ENCODE measurements around the gene SH3RF1. TPM values are rescaled to one million over a fixed set of nuclear protein-coding genes. Genes with fewer than 3 reads are reported as not detected.
A peak's percentile ranks its signal among the peaks of the same experiment; 100 is the strongest.

Gene SH3RF1
- total and polyA plus RNA-seq, 2 of the 8 experiments (the other 6 are each of a cell fraction or from before 2014, with no cell fraction given), result 6.9 to 15.1 TPM

DNA sequence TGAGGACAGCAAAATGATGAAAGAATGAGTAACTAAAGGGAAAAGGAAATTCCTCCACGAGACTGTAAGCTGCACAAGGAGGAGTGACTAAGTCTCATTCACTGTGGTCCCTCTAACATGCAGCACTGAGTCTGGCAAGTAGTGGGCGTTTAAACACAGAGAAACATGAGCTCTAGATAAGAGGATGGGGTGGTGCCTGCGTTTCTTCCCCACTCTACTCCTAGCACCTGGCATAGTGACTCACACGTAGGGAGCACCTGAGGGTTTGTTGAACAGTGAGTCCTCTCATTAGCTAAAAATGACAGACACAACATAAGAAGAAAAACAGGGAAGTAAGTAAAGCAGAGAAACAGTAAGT lies 154.9 kb downstream of the SH3RF1 start:
- Histone ChIP-seq H2AK5ac (ENCODE audit: low read depth, low read length) (no peak overlapping the region), H3K9ac (replicated peaks in 1 of 4; ENCODE audit: extremely low read depth in 1 of 4, low read depth in 3 of 4, low read length in 3 of 4) (no peak overlapping the region), H3K36me3 (ENCODE audit: control insufficient read depth in 2 of 4, insufficient read depth in 4 of 4, low read length in 3 of 4) (peaks cover 0 to 26% (median 3%) of the 10 kb centered on the region in 4 experiments; a peak in 5 of 8 replicates), H3K4ac (replicated peaks; ENCODE audit: insufficient read length, low read depth, low read length) (no peak overlapping the region), H3K27me3 (replicated peaks in 1 of 4; ENCODE audit: control insufficient read depth in 3 of 4, extremely low read depth in 1 of 4, insufficient read depth in 3 of 4, low read length in 3 of 4) (no peaks in the 10 kb centered on the region), H2BK12ac (ENCODE audit: low read depth, low read length) (no peak overlapping the region), H3K14ac (ENCODE audit: insufficient read length) (no peak overlapping the region), H4K5ac (ENCODE audit: insufficient read length, low read depth, low read length) (no peak overlapping the region), H3K79me1 (ENCODE audit: low read depth, low read length) (no peaks in the 10 kb centered on the region), H3K4me3 (ENCODE audit: extremely low read depth in 1 of 4, insufficient read depth in 2 of 4, low read depth in 3 of 4, low read length in 4 of 4) (no peak overlapping the region), H3K18ac (ENCODE audit: extremely low read depth, low read length) (no peak overlapping the region), H3K23me2 (ENCODE audit: low read depth, low read length) (no peaks in the 10 kb centered on the region), H3K27ac (ENCODE audit: low read depth, low read length) (no peak overlapping the region), H4K20me1 (replicated peaks in 1 of 2; ENCODE audit: control insufficient read depth in 1 of 2, insufficient read depth in 2 of 2, low read length in 2 of 2) (no peaks in the 10 kb centered on the region), H2BK15ac (ENCODE audit: low read length) (no peak overlapping the region), H3K4me2 (ENCODE audit: insufficient read depth in 1 of 2, low read depth in 2 of 2, low read length in 2 of 2) (no peak overlapping the region), H3K56ac (replicated peaks; ENCODE audit: insufficient read length, low read depth, low read length) (no peak overlapping the region), H4K91ac (replicated peaks; ENCODE audit: insufficient read length, low read length) (no peak overlapping the region), H3K4me1 (replicated peaks in 1 of 4; ENCODE audit: control insufficient read depth in 3 of 4, insufficient read depth in 4 of 4, low read length in 3 of 4) (peaks cover 0 to 6% (median 3%) of the 10 kb centered on the region in 4 experiments; a peak in 4 of 7 replicates), H3K9me3 (ENCODE audit: insufficient read depth in 2 of 2, low read depth in 1 of 2, low read length in 1 of 2) (no peaks in the 10 kb centered on the region), H4K8ac (ENCODE audit: extremely low read depth, insufficient read depth, low read length) (no peak overlapping the region), H2BK120ac (replicated peaks; ENCODE audit: low read depth, low read length) (no peak overlapping the region), H3K79me2 (ENCODE audit: control insufficient read depth in 1 of 2, insufficient read depth in 2 of 2, low read length in 2 of 2) (no peaks in the 10 kb centered on the region), H2BK20ac (ENCODE audit: low read length) (no peak overlapping the region), H2AFZ (ENCODE audit: low read length) (no peak overlapping the region), H3K23ac (ENCODE audit: insufficient read length) (no peak overlapping the region), H2BK5ac (ENCODE audit: low read depth, low read length) (no peak overlapping the region)
- FAIRE-seq (no peak), DNase-seq (ENCODE audit: low read depth in 1 of 2, low spot score in 2 of 2) (no peak)
- ChIA-PET POLR2A (ENCODE audit: partially characterized antibody) (no interaction called here), CTCF (ENCODE audit: partially characterized antibody) (interaction anchor here (0.7 to 2.1 kb wide), 8 partner anchors 8 to 370 kb away, joined by 3 to 7 read pairs (median 4); no protein-coding TSS in a partner anchor)
- 74% methylated on average over 4 of the region's 4 CpGs; no CpG with 5 or more reads in 1 of the 2 experiments for WGBS, 2 experiments (ENCODE audit: extremely low coverage in 1 of 2, insufficient coverage in 1 of 2, insufficient read length in 1 of 2, insufficient replicate concordance in 2 of 2, low coverage in 1 of 2, low lambda C conversion rate in 2 of 2, missing lambda C conversion rate in 1 of 2)
- TF ChIP-seq BCL11A (IDR thresholded peaks at IDR 0.05; ENCODE audit: low read depth in 2 of 2, low read length in 2 of 2) (no peak), CTBP2 (IDR thresholded peaks at IDR 0.05; ENCODE audit: borderline replicate concordance, insufficient read depth, insufficient read length, low read length) (no peak), SIN3A (conservative IDR thresholded peaks at IDR 0.05 in 1 of 2, IDR thresholded peaks at IDR 0.05 in 1 of 2; ENCODE audit: low read depth in 1 of 2, low read length in 2 of 2) (no peak), HDAC6 (IDR thresholded peaks at IDR 0.05; ENCODE audit: low read depth, low read length) (no peak), RAD21 (IDR thresholded peaks at IDR 0.05 in 1 of 2, conservative IDR thresholded peaks at IDR 0.05 in 1 of 2; ENCODE audit: low read depth in 2 of 2, low read length in 2 of 2) (peak; percentile 28 to 29; a peak in 3 of 4 replicates), TBP (IDR thresholded peaks at IDR 0.05; ENCODE audit: low read depth, low read length) (no peak), POLR2A (IDR thresholded peaks at IDR 0.05; ENCODE audit: control extremely low read depth in 1 of 2, low read depth in 2 of 2, low read length in 2 of 2) (no peak)
- TF ChIP-seq, protein P1, sequence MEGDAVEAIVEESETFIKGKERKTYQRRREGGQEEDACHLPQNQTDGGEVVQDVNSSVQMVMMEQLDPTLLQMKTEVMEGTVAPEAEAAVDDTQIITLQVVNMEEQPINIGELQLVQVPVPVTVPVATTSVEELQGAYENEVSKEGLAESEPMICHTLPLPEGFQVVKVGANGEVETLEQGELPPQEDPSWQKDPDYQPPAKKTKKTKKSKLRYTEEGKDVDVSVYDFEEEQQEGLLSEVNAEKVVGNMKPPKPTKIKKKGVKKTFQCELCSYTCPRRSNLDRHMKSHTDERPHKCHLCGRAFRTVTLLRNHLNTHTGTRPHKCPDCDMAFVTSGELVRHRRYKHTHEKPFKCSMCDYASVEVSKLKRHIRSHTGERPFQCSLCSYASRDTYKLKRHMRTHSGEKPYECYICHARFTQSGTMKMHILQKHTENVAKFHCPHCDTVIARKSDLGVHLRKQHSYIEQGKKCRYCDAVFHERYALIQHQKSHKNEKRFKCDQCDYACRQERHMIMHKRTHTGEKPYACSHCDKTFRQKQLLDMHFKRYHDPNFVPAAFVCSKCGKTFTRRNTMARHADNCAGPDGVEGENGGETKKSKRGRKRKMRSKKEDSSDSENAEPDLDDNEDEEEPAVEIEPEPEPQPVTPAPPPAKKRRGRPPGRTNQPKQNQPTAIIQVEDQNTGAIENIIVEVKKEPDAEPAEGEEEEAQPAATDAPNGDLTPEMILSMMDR (IDR thresholded peaks at IDR 0.05; ENCODE audit: control extremely low read depth in 1 of 3, insufficient read depth in 1 of 3, low read depth in 1 of 3, low read length in 3 of 3), result peak in 1 of 3 experiments; percentile 8; a peak in 1 of 4 replicates
